ENCODE results near the gene BCL7A. TPM values are rescaled to one million over a fixed set of nuclear protein-coding genes. Genes with fewer than 3 reads are reported as not detected.
A peak's percentile ranks its signal among the peaks of the same experiment; 100 is the strongest.

BCL7A gene
- total and polyA plus RNA-seq, 2 donors (not counting 1 experiment from before 2014, with no cell fraction given), result 71.0 to 75.9 TPM

- TF ChIP-seq EZH2 (IDR thresholded peaks at IDR 0.05; ENCODE audit: borderline replicate concordance, insufficient read depth, low read depth, low read length, poor library complexity, severe bottlenecking) (no peak), CTCF (IDR thresholded peaks at IDR 0.05) (no peak)
- Mint-ChIP-seq H3K9me3 (ENCODE audit: insufficient read depth) (no peaks in the 10 kb centered on the region), H3K27me3 (no peaks in the 10 kb centered on the region), H3K27ac (peak overlapping the region; percentile 95), H3K4me3 (peak overlapping the region; percentile 81), H3K4me1 (peaks cover 55% of the 10 kb centered on the region)
- CTCF ChIA-PET, result interaction anchor here (0.6 to 3.5 kb wide), 18 partner anchors 11 to 1403 kb away, joined by 3 to 14 read pairs (median 4); partner anchors contain the start of gene BCL7A
- intact Hi-C loops (cut with micrococcal nuclease), result loop anchor here (1.0 kb wide), 3 partner anchors 12 to 44 kb away; no protein-coding TSS in a partner anchor
- peak overlapping the region; percentile 62 for H3K4me2 ChIP-seq (replicated peaks; ENCODE audit: low read depth, low read length, poor library complexity, severe bottlenecking)
- H3K27ac ChIP-seq (ENCODE audit: low read length in 2 of 2), result peak overlapping the region; percentile 63 to 81
- peak overlapping the region in 4 of 5 experiments; percentile 2 to 39 (median 12) for H3K4me3 ChIP-seq (ENCODE audit: control extremely low read depth in 1 of 5, extremely low read depth in 1 of 5, insufficient read depth in 1 of 5, low read depth in 2 of 5, low read length in 4 of 5)
- ATAC-seq (ENCODE audit: low read depth) (peak; percentile 74), DNase-seq (peak; percentile 85)
- H4K20me1 ChIP-seq (ENCODE audit: control insufficient read depth, insufficient read depth, low read length, poor library complexity, severe bottlenecking), result no peaks in the 10 kb centered on the region
- peaks cover 53 to 64% of the 10 kb centered on the region in 2 donors for H3K4me1 ChIP-seq (ENCODE audit: control insufficient read depth in 2 of 2, insufficient read depth in 2 of 2, low read length in 2 of 2)
- no peaks in the 10 kb centered on the region for H3K9me3 ChIP-seq (ENCODE audit: control extremely low read depth in 1 of 3, control insufficient read depth in 2 of 3, insufficient read depth in 1 of 3, low read length in 2 of 3)
- H2AFZ ChIP-seq (ENCODE audit: insufficient read depth, low read depth, low read length, poor library complexity, severe bottlenecking), result peak overlapping the region; percentile 53
- H3K9ac ChIP-seq (ENCODE audit: low read length), result peak overlapping the region; percentile 21
- H3K27me3 ChIP-seq (replicated peaks in 1 of 4; ENCODE audit: control extremely low read depth in 1 of 4, control insufficient read depth in 3 of 4, insufficient read depth in 4 of 4, low read length in 3 of 4), result no peaks in the 10 kb centered on the region
- H3K79me2 ChIP-seq (ENCODE audit: control insufficient read depth, insufficient read depth, low read length), result no peaks in the 10 kb centered on the region
- 3% methylated on average over 7 of the region's 11 CpGs for WGBS (ENCODE audit: insufficient coverage)
- POLR2A ChIA-PET, result interaction anchor here (0.6 to 2.4 kb wide), 15 partner anchors 12 to 1509 kb away, joined by 3 to 17 read pairs (median 5); partner anchors contain the start of gene BCL7A
- no peaks in the 10 kb centered on the region for H3K36me3 ChIP-seq (replicated peaks in 1 of 2; ENCODE audit: control extremely low read depth in 1 of 2, control insufficient read depth in 1 of 2, extremely low read depth in 1 of 2, insufficient read depth in 2 of 2, low read length in 1 of 2)
Observed at GRCh38 chr12:121980191-121980891, 41.3 kb upstream of the BCL7A start.

GRCh38 chr12:121980892-121981272 lies 40.8 kb upstream of the BCL7A start:
- H2AFZ ChIP-seq (ENCODE audit: insufficient read depth, low read depth, low read length, poor library complexity, severe bottlenecking), result peak overlapping the region; percentile 53
- H3K27me3 ChIP-seq (replicated peaks in 1 of 4; ENCODE audit: control extremely low read depth in 1 of 4, control insufficient read depth in 3 of 4, insufficient read depth in 4 of 4, low read length in 3 of 4), result no peaks in the 10 kb centered on the region
- H3K4me3 ChIP-seq (ENCODE audit: control extremely low read depth in 1 of 5, extremely low read depth in 1 of 5, insufficient read depth in 1 of 5, low read depth in 2 of 5, low read length in 4 of 5), result peak overlapping the region in 2 of 5 experiments; percentile 21 to 39
- POLR2A ChIA-PET, result interaction anchor here (0.6 to 2.4 kb wide), 7 partner anchors 11 to 179 kb away, joined by 4 to 17 read pairs (median 7); partner anchors contain the start of gene BCL7A
- H3K4me2 ChIP-seq (replicated peaks; ENCODE audit: low read depth, low read length, poor library complexity, severe bottlenecking), result peak overlapping the region; percentile 62
- H3K9me3 ChIP-seq (ENCODE audit: control extremely low read depth in 1 of 3, control insufficient read depth in 2 of 3, insufficient read depth in 1 of 3, low read length in 2 of 3), result no peaks in the 10 kb centered on the region
- no peaks in the 10 kb centered on the region for H4K20me1 ChIP-seq (ENCODE audit: control insufficient read depth, insufficient read depth, low read length, poor library complexity, severe bottlenecking)
- H3K9ac ChIP-seq (ENCODE audit: low read length), result peak overlapping the region; percentile 21
- H3K4me1 ChIP-seq (ENCODE audit: control insufficient read depth in 2 of 2, insufficient read depth in 2 of 2, low read length in 2 of 2), result peaks cover 53 to 64% of the 10 kb centered on the region in 2 donors
- Mint-ChIP-seq H3K27ac (peak overlapping the region; percentile 95), H3K4me3 (peak overlapping the region; percentile 81), H3K4me1 (peaks cover 55% of the 10 kb centered on the region), H3K9me3 (ENCODE audit: insufficient read depth) (no peaks in the 10 kb centered on the region), H3K27me3 (no peaks in the 10 kb centered on the region)
- no peaks in the 10 kb centered on the region for H3K79me2 ChIP-seq (ENCODE audit: control insufficient read depth, insufficient read depth, low read length)
- 51% methylated on average over 10 of the region's 14 CpGs for WGBS (ENCODE audit: insufficient coverage)
- DNase-seq, result no peak
- CTCF ChIA-PET, result interaction anchor here (1.0 to 3.5 kb wide), 10 partner anchors 11 to 63 kb away, joined by 3 to 14 read pairs (median 5); partner anchors contain the start of gene BCL7A
- peak overlapping the region; percentile 63 to 81 for H3K27ac ChIP-seq (ENCODE audit: low read length in 2 of 2)
- ATAC-seq (ENCODE audit: low read depth), result no peak
- intact Hi-C loops (cut with micrococcal nuclease), result loop anchor here (1.0 kb wide), 3 partner anchors 11 to 43 kb away; no protein-coding TSS in a partner anchor
- TF ChIP-seq EZH2 (IDR thresholded peaks at IDR 0.05; ENCODE audit: borderline replicate concordance, insufficient read depth, low read depth, low read length, poor library complexity, severe bottlenecking) (no peak), CTCF (IDR thresholded peaks at IDR 0.05) (no peak)
- no peaks in the 10 kb centered on the region for H3K36me3 ChIP-seq (replicated peaks in 1 of 2; ENCODE audit: control extremely low read depth in 1 of 2, control insufficient read depth in 1 of 2, extremely low read depth in 1 of 2, insufficient read depth in 2 of 2, low read length in 1 of 2)

Measured in B cell (primary cell).